Mucosa of rectum (tissue), 2 donors: Measurements from ENCODE around the gene ACTG1.

ENCODE experiments used
- H3K27ac ChIP-seq, 2 donors: one replicate each; pipeline ENCODE4 v1.7.0; 2013; ENCODE audit warnings: inconsistent platforms in 2 of 2, low read depth in 2 of 2, low read length in 2 of 2
- H3K27me3 ChIP-seq, 2 donors: one replicate each; pipeline ENCODE4 v1.7.0; 2013; ENCODE audit warnings: low read length in 2 of 2; ENCODE audit not compliant: control insufficient read depth in 2 of 2, insufficient read depth in 2 of 2
- H3K36me3 ChIP-seq, 2 donors: one replicate each; pipeline ENCODE4 v1.7.0; 2013; ENCODE audit warnings: low read length in 2 of 2; ENCODE audit not compliant: control insufficient read depth in 2 of 2, insufficient read depth in 2 of 2
- H3K4me1 ChIP-seq, 2 donors: one replicate each; pipeline ENCODE4 v1.7.0; 2013; ENCODE audit warnings: low read length in 2 of 2, mild to moderate bottlenecking in 1 of 2; ENCODE audit not compliant: control insufficient read depth in 2 of 2, insufficient read depth in 2 of 2
- H3K4me3 ChIP-seq, 2 donors: one replicate each; pipeline ENCODE4 v1.7.0; 2013; ENCODE audit warnings: low read length in 2 of 2
- H3K9ac ChIP-seq, 2 donors: one replicate each; pipeline ENCODE4 v1.7.0; 2013; ENCODE audit warnings: low read length in 2 of 2, low read depth in 1 of 2, mild to moderate bottlenecking in 1 of 2
- H3K9me3 ChIP-seq, 2 donors: one replicate each; pipeline ENCODE4 v1.7.0; 2013; ENCODE audit warnings: low read length in 2 of 2; ENCODE audit not compliant: control insufficient read depth in 2 of 2
- donor health status: healthy.
- donor health status: Normal muscosa, but diverticular disease.

Gene ACTG1

DNA sequence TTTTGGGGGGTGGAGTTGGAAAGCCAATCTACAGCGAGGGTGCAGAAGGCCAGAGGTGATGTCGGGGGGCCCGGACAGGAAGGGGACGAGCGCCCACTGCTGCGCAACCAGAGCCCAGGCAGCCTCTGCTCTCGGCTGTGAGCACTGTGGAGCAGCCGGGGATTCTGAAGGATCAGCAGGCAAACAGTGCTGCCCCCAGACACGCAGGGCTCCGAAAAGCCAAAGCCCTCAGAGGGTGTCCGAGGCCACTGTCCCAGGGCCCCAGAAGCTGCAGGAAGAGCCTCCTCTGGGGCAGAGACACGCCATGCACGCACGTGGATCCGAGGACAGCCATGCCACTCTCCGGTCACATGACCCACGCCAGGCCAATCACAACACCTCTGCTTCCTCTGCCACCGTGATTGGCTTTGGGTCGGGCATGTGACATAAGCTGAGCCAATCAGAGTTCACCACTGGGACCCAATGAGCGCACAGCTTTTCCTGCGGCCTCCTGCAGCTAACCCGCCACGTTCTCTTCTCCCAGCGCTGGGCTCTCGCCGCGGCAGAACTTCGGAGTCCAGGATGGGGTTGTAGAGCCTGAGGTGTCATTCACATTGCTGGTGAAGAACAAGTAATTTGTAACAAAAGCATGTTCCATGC is 40.7 kb downstream of the ACTG1 start:
- Histone ChIP-seq H3K9ac (no peak overlapping the region), H3K36me3 (no peaks in the 10 kb centered on the region), H3K4me3 (no peak overlapping the region), H3K27ac (no peak overlapping the region), H3K9me3 (peaks cover 0 to 3% of the 10 kb centered on the region in 2 donors), H3K4me1 (no peaks in the 10 kb centered on the region), H3K27me3 (no peaks in the 10 kb centered on the region)

DNA sequence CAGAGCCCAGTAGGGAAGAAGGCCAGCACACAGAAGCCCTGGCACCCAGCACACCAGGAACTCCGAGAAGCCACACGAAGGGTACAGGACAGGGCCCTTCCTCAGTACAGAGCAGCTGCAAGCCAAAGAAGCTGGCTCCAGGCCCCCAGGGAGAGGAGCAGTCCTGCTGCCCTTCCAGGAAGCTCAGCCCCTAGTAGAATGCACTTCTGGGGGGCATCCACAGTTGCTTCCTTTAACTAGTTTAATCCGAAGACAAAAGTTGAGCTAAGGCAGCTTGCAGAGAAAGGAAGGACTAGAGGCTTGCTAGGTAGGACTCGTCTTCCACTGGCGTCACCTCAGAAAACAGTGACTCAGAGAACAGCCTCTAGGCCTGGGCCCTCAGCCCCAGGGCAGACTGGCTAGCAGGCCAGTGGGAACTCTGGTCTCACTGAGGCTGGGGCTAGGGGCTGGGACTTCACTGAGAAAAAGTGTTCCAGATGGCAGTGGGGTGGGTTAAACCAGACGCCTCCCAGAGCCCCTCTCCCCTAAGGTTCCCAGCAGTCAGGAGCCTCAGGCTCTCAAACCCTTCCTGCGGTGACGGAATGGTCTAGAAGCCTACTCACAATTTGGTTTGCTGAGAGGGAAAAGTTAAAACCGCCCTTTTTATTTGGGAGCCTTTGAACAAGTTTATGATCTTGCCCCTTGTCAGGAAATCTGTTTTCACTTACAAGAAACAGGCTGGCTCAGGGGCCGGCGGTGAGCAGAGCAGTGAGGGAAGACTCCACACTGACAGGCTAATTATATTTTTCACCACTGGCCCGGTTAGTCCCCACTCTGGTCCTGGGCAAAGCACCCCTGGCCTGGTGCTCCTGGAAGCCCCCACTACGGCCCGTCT is 41.4 kb downstream of the ACTG1 start:
- H3K36me3 ChIP-seq = no peaks in the 10 kb centered on the region
- H3K4me1 ChIP-seq = no peaks in the 10 kb centered on the region
- no peaks in the 10 kb centered on the region for H3K9me3 ChIP-seq
- H3K27ac ChIP-seq = no peak overlapping the region
- no peak overlapping the region for H3K9ac ChIP-seq
- H3K4me3 ChIP-seq = no peak overlapping the region
- H3K27me3 ChIP-seq = no peaks in the 10 kb centered on the region

DNA sequence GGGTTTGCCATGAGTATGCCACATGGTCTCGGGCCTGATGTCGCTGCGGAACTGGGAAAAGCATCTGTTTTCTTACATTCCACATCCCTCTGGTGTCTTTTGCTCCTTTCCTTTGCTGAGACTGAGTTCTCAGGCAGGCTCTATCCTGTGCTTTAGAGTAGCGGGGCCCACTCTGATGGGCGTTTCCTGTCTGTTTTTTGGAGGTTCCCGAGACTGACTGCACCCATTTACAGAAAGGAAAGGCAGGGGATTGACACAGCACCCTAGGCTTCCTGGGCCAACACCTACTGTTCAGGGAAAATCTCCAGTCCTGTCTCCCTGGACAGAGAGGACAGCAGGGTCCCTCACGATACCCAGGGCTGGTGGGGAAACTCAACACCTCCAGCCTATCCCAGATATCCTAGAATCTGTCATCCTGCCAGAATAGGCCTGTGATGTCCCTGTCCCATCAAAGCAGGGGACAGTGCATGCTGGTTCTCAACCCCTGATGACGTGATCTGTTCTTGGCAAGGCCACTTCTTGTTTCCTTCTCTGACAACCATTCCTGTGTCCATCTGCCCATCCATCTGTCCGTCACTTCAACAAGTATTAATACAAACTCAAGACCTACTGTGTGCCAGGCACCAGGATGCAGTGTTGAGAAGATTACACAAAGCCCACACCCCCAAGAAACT is 42.2 kb downstream of the ACTG1 start:
- Histone ChIP-seq H3K4me3 (no peak overlapping the region), H3K4me1 (no peaks in the 10 kb centered on the region), H3K36me3 (no peaks in the 10 kb centered on the region), H3K27ac (no peak overlapping the region), H3K9me3 (no peaks in the 10 kb centered on the region), H3K27me3 (no peaks in the 10 kb centered on the region), H3K9ac (no peak overlapping the region)

DNA sequence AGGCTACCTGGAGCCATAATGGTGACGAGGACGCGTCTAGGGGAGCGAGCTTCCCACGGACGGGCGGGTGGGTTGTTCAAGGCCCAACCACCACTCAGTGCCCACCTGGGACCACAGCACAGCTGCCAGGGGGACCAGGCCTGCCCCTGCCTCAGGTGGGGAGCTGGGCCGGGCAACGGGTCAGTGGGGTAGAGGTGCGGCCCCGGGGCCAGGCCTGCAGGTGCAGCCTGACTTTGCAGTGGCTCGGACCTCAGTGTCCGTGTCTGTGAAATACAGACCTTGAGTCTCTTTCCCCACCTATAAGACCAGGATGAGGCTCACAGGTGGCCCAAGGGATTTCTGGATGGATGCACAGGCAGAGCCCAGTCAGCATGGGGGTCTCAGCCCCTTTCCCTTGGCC is 43.3 kb downstream of the ACTG1 start:
- H3K4me1 ChIP-seq = no peaks in the 10 kb centered on the region
- H3K9ac ChIP-seq = no peak overlapping the region
- no peaks in the 10 kb centered on the region for H3K27me3 ChIP-seq
- H3K36me3 ChIP-seq = no peaks in the 10 kb centered on the region
- H3K27ac ChIP-seq = no peak overlapping the region
- H3K4me3 ChIP-seq = no peak overlapping the region
- no peaks in the 10 kb centered on the region for H3K9me3 ChIP-seq

DNA sequence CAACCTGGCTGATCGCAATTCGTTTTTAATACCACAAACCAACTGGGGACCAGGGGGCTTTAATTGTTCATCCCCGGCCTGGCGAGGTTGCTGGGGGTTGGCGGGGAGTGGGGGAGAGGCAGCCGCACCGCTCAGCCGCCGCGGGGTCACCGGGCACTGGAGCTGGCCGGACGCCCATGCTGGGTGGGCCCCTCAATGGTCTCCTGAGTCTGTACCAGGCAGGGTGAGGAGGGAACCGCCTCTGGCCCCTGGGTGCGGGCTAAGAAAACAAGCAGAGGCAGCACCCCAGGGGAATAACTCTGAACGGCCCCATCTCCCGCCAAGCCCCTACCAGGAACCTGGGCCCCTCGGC is 43.9 kb downstream of the ACTG1 start:
- Histone ChIP-seq H3K4me3 (no peak overlapping the region), H3K4me1 (no peaks in the 10 kb centered on the region), H3K9ac (no peak overlapping the region), H3K27me3 (no peaks in the 10 kb centered on the region), H3K36me3 (no peaks in the 10 kb centered on the region), H3K9me3 (no peaks in the 10 kb centered on the region), H3K27ac (no peak overlapping the region)

DNA sequence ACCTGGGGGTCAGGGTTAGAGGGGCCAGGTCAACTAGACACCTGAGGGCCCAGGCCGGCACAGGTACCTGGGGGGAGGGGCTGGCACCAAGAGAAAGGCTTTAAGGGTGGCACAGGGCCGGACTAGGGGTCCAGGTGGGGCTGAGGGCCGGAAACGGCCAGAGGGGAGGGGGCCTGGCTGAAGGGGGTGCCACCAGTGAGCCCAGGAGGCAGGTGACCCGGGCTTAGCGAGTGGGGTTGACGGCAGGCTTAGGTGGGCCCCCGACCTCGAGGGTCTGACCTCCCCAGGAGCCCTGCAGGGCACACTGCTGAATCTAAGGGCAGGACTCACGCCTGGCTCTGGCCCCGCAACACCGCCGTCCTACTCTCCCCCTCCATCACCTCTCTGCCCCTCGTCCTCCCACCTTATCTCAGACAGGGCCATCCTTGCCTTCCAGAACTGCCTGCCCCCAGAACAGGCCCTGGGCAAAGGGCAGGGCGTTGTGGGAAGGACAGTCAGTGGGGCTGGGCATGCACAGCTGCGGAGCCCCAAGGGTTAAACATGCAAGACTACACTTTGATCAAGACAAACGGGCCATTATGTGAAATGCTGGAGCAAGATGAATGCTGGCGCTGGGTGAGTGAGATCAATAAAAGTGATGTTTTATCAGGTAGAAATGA is 44.4 kb downstream of the ACTG1 start:
- no peaks in the 10 kb centered on the region for H3K9me3 ChIP-seq
- H3K27ac ChIP-seq = no peak overlapping the region
- H3K27me3 ChIP-seq = no peaks in the 10 kb centered on the region
- no peak overlapping the region for H3K9ac ChIP-seq
- no peak overlapping the region for H3K4me3 ChIP-seq
- H3K4me1 ChIP-seq = no peaks in the 10 kb centered on the region
- peaks cover 0 to under 1% of the 10 kb centered on the region in 2 donors for H3K36me3 ChIP-seq

DNA sequence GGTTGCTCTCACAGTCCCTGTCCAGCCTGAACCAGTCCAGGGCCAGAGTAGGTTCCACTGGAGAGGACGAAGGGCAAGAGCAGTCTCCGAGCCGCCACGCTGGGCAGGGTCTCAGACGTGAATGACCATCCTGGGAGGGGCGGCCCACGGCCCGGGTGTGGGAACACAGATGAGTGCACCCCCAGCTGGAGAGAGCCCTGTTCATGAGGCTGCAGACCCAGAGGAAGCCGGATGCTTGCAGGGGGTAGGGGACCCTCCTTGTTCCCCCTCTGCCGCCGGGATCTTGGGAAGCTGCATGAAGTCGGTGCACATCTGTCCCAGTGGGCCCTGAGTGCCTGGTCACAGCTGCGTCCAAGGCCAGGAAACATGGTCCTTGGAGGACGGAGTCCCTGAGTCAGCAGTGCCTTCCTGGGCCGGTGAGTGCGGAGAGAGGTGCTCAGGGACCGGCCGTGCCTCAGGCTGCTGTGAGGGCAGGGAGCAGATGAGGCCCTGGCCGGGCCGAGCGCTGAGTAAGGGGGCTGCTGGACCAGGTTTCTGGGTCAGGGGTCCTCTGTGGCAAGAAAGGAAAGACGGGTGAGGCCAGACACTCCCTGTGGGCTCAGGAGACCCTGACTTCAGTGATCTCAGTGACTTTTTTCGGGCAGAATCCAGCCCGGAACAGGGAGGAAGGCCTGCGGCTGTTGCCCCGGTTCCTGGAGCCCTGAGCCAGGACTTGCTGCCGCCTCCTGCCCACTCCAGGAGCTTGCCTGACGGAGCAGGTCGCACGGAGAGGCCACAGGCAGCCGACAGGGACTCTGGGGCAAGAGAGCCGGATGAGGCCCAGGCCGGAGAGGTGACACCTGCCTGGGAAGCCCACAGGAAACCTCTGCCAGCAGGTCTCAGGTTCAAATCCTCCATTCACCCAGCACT is 45.8 kb downstream of the ACTG1 start:
- Histone ChIP-seq H3K9ac (no peak overlapping the region), H3K4me3 (no peak overlapping the region), H3K9me3 (no peaks in the 10 kb centered on the region), H3K4me1 (no peaks in the 10 kb centered on the region), H3K27ac (no peak overlapping the region), H3K27me3 (no peaks in the 10 kb centered on the region), H3K36me3 (peaks cover 0 to 3% of the 10 kb centered on the region in 2 donors)

DNA sequence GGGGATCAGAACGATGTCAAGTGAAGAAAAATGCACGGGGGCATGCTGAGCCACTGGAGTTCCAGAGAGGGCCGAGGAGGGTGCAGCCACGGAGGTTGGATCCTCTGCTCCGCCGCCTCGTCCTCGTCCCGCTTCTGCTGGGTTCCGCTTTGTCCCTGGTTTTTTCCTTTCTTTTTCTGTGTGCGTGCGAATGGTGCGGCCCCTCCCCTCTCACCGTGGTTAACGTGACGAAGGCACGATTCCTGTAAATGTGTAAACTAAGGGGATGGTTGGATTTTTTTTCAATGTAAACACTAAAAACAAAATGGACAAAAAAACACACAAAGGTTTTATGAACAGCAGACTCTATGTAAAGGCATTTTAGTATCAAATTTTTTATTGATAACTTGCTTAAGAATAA is 46.7 kb downstream of the ACTG1 start:
- Histone ChIP-seq H3K27ac (no peak overlapping the region), H3K36me3 (peaks cover 0 to 3% of the 10 kb centered on the region in 2 donors), H3K4me1 (no peaks in the 10 kb centered on the region), H3K9ac (no peak overlapping the region), H3K27me3 (no peaks in the 10 kb centered on the region), H3K4me3 (no peak overlapping the region), H3K9me3 (no peaks in the 10 kb centered on the region)

DNA sequence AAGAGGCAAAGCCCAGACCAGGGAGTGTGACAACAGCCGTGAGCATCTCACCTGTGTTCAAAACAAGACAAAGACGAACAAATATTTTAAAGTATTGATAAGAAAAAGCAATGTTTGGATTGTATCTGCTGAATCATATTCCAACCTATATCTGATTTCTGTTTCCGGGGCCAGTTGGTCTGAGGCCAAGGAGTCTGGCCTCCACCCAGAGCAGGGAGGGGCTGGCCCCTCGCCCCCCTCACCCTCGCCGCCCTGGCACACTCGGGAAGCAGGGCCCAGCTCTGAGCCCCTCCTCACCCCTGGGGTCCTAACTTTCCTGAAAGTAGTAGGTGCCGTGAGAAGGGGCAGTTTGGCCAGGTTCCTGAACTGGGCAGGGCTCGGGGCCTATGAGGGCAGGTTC is 48.0 kb downstream of the ACTG1 start:
- Histone ChIP-seq H3K4me1 (no peaks in the 10 kb centered on the region), H3K4me3 (no peak overlapping the region), H3K27ac (no peak overlapping the region), H3K27me3 (no peaks in the 10 kb centered on the region), H3K36me3 (peaks cover 0 to 5% of the 10 kb centered on the region in 2 donors), H3K9ac (no peak overlapping the region), H3K9me3 (no peaks in the 10 kb centered on the region)
